HCEC 1CT (cell line): ENCODE measurements around the gene INSYN2B.
"Not testable (repeated sequence)": the region's sequence is repeated elsewhere in the genome, so short reads cannot be mapped to it uniquely, and the experiment has no call there.

Source experiments
- DNase-seq: peaks from one replicate; pipeline ENCODE4 v3.0.0-alpha.2; 2017

INSYN2B gene

DNA sequence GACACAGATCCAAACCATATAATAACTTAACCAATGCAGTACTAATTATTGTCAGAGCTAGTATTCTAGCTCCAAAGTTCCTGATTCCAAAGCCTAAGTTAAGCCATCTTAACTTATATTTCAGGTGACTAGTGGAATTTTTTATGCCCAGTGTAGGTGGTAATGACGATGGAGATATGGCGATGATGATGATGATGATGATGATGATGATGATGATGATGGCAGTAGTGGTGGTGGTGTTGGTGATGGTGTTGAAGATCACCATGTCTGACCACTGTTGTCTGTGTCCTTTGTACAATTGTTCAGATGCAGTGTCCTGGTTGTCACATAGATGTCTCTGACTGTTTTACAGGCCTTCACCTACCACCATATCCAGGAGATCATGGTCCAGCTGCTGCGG is 139.9 kb downstream of the INSYN2B start:
- DNase-seq, result no peak

GRCh38 chr5:169838688-169839087 is 141.6 kb downstream of the INSYN2B start:
- DNase-seq, result no peak

- DNase-seq, result no peak
These were observed 142.6 kb downstream of the INSYN2B start for GRCh38 chr5:169837686-169838085.

DNA sequence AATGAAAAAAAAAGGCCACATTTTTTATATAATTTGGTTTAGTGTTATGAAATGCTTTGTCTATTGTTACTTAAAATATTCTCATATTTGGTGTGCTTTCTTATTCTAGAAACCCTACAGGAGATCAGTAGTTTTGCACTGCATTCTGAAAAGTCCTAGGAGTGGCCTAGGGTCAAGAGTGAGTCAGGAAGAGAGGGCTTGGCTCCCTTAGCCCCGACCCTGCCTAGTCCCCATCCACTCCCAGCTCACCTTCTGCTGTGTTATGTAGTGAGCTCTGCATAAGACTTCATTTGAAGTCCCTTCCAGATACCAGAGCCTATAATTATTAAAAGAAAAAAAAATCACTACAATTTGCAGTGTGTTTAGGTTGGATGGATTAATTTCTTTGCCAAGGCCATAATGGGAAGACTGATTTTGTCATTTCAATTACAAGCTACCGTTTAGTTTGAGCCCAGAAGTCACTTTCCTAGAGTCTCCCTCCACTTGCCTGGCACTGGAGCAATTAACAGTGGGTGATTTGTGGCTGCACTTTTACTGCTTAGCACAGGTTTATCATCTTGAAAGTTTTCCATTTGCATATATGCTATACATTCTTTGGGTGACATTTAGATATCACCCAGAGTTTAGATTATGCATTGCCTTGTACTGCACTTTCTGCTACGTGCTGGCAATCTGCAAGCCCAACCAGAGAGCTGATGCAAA is 143.3 kb downstream of the INSYN2B start:
- no peak for DNase-seq

DNA sequence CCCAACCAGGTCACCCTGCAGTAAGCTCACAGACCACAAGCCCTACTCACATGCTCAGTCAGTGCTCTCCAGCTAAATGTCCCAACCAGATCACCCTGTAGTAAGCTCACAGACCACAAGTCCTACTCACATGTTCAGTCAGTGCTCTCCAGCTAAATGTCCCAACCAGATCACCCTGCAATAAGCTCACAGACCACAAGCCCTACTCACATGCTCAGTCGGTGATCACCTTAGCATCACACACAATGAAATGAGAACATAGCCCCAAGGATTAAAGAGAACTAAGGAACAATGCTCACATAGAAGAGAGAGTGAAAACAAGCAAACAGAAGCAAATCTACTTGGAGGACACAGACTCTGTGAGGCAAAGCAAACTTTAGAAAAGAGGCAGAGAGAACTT is 145.8 kb downstream of the INSYN2B start:
- DNase-seq, result not testable (repeated sequence)

DNA sequence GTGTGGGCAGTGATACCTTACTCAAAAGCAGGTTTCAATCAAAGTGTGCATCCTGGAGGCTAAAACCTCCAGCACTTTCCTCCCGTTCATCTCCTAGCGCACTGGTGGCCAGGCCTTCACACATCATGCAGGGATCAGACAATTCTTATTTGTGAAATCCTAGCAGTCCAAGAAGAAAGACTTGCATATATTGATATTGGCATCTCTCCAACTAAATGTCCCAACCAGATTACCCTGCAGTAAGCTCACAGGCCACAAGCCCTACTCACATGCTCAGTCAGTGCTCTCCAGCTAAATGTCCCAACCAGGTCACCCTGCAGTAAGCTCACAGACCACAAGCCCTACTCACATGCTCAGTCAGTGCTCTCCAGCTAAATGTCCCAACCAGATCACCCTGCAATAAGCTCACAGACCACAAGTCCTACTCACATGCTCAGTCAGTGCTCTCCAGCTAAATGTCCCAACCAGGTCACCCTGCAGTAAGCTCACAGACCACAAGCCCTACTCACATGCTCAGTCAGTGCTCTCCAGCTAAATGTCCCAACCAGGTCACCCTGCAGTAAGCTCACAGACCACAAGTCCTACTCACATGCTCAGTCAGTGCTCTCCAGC is 146.5 kb downstream of the INSYN2B start:
- peak; percentile 44 for DNase-seq

DNA sequence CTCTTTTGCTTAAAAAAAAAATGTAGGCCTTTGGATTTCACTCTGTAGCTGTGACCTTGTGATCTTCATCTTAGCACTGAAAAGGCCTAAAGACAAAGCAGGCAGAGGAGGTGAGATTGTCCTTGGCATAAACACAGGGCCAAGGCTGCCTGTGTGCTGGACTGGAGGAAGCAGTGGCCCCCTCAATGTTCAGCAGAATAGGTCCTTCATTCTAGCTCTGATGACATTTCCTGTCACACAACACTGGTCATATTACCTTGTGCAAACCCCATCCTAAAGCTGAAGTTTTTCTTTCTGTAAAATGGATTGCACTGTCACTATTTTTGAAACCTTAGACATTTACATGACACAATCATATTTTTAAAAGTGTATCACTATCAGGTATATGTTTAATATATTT is 147.4 kb downstream of the INSYN2B start:
- DNase-seq, result no peak

GRCh38 chr5:169832304-169832703 is 148.0 kb downstream of the INSYN2B start:
- DNase-seq, result no peak

GRCh38 chr5:169831331-169831730 is 149.0 kb downstream of the INSYN2B start:
- no peak for DNase-seq

DNA sequence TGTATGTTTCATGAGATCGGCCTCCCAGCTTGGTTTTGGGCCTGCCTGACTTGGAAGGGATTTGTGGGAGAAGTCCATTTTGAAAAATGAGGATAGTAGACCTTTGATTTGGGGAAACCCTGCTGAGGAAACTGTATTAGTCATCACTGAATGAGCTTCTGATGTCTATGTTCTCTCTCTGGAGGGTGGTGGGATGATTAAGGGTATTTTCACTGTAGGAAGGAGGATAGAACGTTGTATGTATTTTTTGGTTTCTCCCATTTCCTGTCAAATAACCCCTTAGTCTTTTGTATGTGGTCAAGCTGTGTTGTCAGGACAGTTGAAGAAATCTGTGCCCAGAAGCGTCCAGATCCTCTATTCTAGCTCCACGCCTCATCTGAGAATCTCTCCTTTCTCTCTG is 151.9 kb downstream of the INSYN2B start:
- DNase-seq, result no peak

- DNase-seq, result no peak
These were observed 152.5 kb downstream of the INSYN2B start for GRCh38 chr5:169827769-169828168.

DNA sequence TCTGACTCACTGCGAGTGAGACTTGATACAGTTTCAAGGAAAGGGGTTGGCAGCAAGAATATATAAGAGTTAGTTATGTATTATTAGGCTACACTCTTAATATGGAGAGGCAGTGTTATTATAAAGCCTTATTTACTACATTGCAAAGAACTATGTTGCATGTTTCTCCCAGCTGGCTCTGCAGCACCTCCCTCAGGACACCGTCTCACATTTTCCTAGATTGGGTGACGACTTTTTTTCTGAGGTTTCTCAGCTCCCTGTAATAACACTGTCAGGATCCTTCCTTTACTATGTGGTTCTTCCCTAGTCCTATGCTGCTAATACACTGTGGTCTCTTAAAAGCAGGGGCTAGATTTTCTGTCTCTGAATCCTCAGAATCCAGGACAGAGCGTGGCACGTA is 153.7 kb downstream of the INSYN2B start:
- no peak for DNase-seq

DNA sequence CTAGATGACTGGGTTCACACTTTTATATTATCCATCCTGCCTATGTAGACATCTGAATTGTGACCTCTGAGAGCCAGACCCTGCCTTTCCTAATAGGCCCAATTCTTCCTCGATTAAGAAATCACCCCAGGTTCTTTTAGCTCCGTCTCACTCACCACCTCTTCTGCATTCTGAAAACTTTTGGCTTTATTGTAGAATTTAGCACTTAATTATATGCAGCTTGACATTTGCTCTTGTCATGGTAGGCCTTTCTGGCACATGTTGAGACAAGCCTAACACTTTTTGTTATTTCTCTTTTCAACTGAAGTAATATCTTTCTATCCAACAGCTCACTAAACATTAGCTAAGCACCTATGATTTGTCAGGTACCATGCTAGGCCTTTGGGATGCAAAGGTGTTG is 163.3 kb downstream of the INSYN2B start:
- DNase-seq, result no peak

GRCh38 chr5:169814522-169814921 is 165.8 kb downstream of the INSYN2B start:
- peak; percentile 49 for DNase-seq
